ENCODE results near the gene SEL1L3. TPM values are rescaled to one million over a fixed set of nuclear protein-coding genes. Genes with fewer than 3 reads are reported as not detected.
"Not testable (repeated sequence)": the region's sequence is repeated elsewhere in the genome, so short reads cannot be mapped to it uniquely, and the experiment has no call there.

The SEL1L3 gene
- total RNA-seq, 2 experiments from 2014 or later: 88.3 to 91.3 TPM

- H3K36me3 Mint-ChIP-seq (ENCODE audit: low read depth): peaks cover 2% of the 10 kb centered on the region
- H3K9me3 Mint-ChIP-seq: no peaks in the 10 kb centered on the region
- ChIA-PET CTCF (no interaction called here), POLR2A (no interaction called here)
- no peak overlapping the region for H3K27ac Mint-ChIP-seq
- no peak overlapping the region for H3K4me3 Mint-ChIP-seq
- H3K27me3 Mint-ChIP-seq: no peaks in the 10 kb centered on the region
- DNase-seq: no peak
- peaks cover 9% of the 10 kb centered on the region for H3K4me1 Mint-ChIP-seq
These were observed 11.9 kb upstream of the SEL1L3 start for GRCh38 chr4:25874655-25875054.

- Mint-ChIP-seq H3K27ac (no peak overlapping the region), H3K9me3 (no peaks in the 10 kb centered on the region), H3K36me3 (ENCODE audit: low read depth) (peaks cover 8% of the 10 kb centered on the region), H3K27me3 (no peaks in the 10 kb centered on the region), H3K4me1 (peaks cover 9% of the 10 kb centered on the region), H3K4me3 (no peak overlapping the region)
- no peak for DNase-seq
- CTCF ChIA-PET: no interaction called here
- POLR2A ChIA-PET: no interaction called here
These were observed 10.9 kb upstream of the SEL1L3 start for GRCh38 chr4:25873632-25874129.

GRCh38 chr4:25872851-25873631 lies 10.3 kb upstream of the SEL1L3 start:
- peaks cover 8% of the 10 kb centered on the region for H3K36me3 Mint-ChIP-seq (ENCODE audit: low read depth)

GRCh38 chr4:25870081-25870480 lies 7.3 kb upstream of the SEL1L3 start:
- H3K9me3 Mint-ChIP-seq: no peaks in the 10 kb centered on the region
- no peak overlapping the region for H3K4me3 Mint-ChIP-seq
- ChIA-PET CTCF (no interaction called here), POLR2A (interaction anchor here (1.3 kb wide), 1 partner anchor 10 kb away, joined by 5 read pairs; no protein-coding TSS in a partner anchor)
- no peak for DNase-seq
- H3K27me3 Mint-ChIP-seq: no peaks in the 10 kb centered on the region
- H3K36me3 Mint-ChIP-seq (ENCODE audit: low read depth): peaks cover 8% of the 10 kb centered on the region
- peaks cover 13% of the 10 kb centered on the region for H3K4me1 Mint-ChIP-seq
- no peak overlapping the region for H3K27ac Mint-ChIP-seq

More at GRCh38 chr4:25872851-25873631, 10.3 kb upstream of the SEL1L3 start:
- no peak overlapping the region for H3K4me3 Mint-ChIP-seq
- no peak for DNase-seq
- ChIA-PET POLR2A (no interaction called here), CTCF (no interaction called here)
- H3K9me3 Mint-ChIP-seq: no peaks in the 10 kb centered on the region
- H3K4me1 Mint-ChIP-seq: peaks cover 9% of the 10 kb centered on the region
- H3K27me3 Mint-ChIP-seq: no peaks in the 10 kb centered on the region
- H3K27ac Mint-ChIP-seq: no peak overlapping the region

GRCh38 chr4:25867781-25868294 lies 5.0 kb upstream of the SEL1L3 start:
- POLR2A ChIA-PET: no interaction called here
- H3K27me3 Mint-ChIP-seq: no peaks in the 10 kb centered on the region
- H3K4me3 Mint-ChIP-seq: no peak overlapping the region
- no peak for DNase-seq
- H3K27ac Mint-ChIP-seq: no peak overlapping the region
- H3K4me1 Mint-ChIP-seq: peaks cover 14% of the 10 kb centered on the region
- CTCF ChIA-PET: no interaction called here
- peaks cover 8% of the 10 kb centered on the region for H3K36me3 Mint-ChIP-seq (ENCODE audit: low read depth)
- no peaks in the 10 kb centered on the region for H3K9me3 Mint-ChIP-seq

- DNase-seq, H3K27me3 Mint-ChIP-seq, H3K27ac Mint-ChIP-seq, H3K9me3 Mint-ChIP-seq, H3K4me3 Mint-ChIP-seq, CTCF ChIA-PET: not testable (repeated sequence)
- Mint-ChIP-seq H3K36me3 (ENCODE audit: low read depth) (peaks cover 15% of the 10 kb centered on the region), H3K4me1 (peaks cover 14% of the 10 kb centered on the region)
- POLR2A ChIA-PET: interaction anchor here (3.7 kb wide), 1 partner anchor 48 kb away, joined by 12 read pairs; the partner anchor contains the start of gene SMIM20
These were observed 3.6 kb upstream of the SEL1L3 start for GRCh38 chr4:25866401-25866800.

GRCh38 chr4:25865586-25865985 lies 2.8 kb upstream of the SEL1L3 start:
- peaks cover 13% of the 10 kb centered on the region for H3K36me3 Mint-ChIP-seq (ENCODE audit: low read depth)
- peaks cover 22% of the 10 kb centered on the region for H3K4me1 Mint-ChIP-seq
- ChIA-PET POLR2A (interaction anchor here (3.7 kb wide), 1 partner anchor 48 kb away, joined by 12 read pairs; the partner anchor contains the start of gene SMIM20), CTCF (no interaction called here)
- H3K4me3 Mint-ChIP-seq: no peak overlapping the region
- no peak for DNase-seq
- no peaks in the 10 kb centered on the region for H3K27me3 Mint-ChIP-seq
- no peaks in the 10 kb centered on the region for H3K9me3 Mint-ChIP-seq
- no peak overlapping the region for H3K27ac Mint-ChIP-seq

GRCh38 chr4:25863831-25864418 lies 1.1 kb upstream of the SEL1L3 start:
- DNase-seq: no peak
- Mint-ChIP-seq H3K4me1 (peaks cover 39% of the 10 kb centered on the region), H3K27me3 (no peaks in the 10 kb centered on the region), H3K27ac (peak overlapping the region; percentile 71), H3K36me3 (ENCODE audit: low read depth) (peaks cover 18% of the 10 kb centered on the region), H3K9me3 (no peaks in the 10 kb centered on the region), H3K4me3 (peak overlapping the region; percentile 69)
- CTCF ChIA-PET: no interaction called here
- POLR2A ChIA-PET: interaction anchor here (1.0 to 3.7 kb wide), 2 partner anchors 10 to 50 kb away, joined by 4 to 12 read pairs; partner anchors contain the start of gene SMIM20

- peaks cover 43% of the 10 kb centered on the region for H3K4me1 Mint-ChIP-seq
- ChIA-PET POLR2A (interaction anchor here (1.0 to 3.7 kb wide), 2 partner anchors 9 to 51 kb away, joined by 4 to 12 read pairs; partner anchors contain the start of gene SMIM20), CTCF (no interaction called here)
- no peak for DNase-seq
- H3K27me3 Mint-ChIP-seq: no peaks in the 10 kb centered on the region
- peak overlapping the region; percentile 71 for H3K27ac Mint-ChIP-seq
- peak overlapping the region; percentile 69 for H3K4me3 Mint-ChIP-seq
- H3K36me3 Mint-ChIP-seq (ENCODE audit: low read depth): peaks cover 17% of the 10 kb centered on the region
- H3K9me3 Mint-ChIP-seq: no peaks in the 10 kb centered on the region
These were observed 578 bp upstream of the SEL1L3 start for GRCh38 chr4:25863347-25863784.

- Mint-ChIP-seq H3K4me3 (peak overlapping the region; percentile 97), H3K4me1 (peaks cover 57% of the 10 kb centered on the region), H3K27ac (peak overlapping the region; percentile 95), H3K27me3 (no peaks in the 10 kb centered on the region), H3K36me3 (ENCODE audit: low read depth) (peaks cover 27% of the 10 kb centered on the region), H3K9me3 (no peaks in the 10 kb centered on the region)
- CTCF ChIA-PET: interaction anchor here (0.5 to 0.9 kb wide), 2 partner anchors 257 to 422 kb away, joined by 3 read pairs; no protein-coding TSS in a partner anchor
- POLR2A ChIA-PET: interaction anchor here (1.0 to 1.6 kb wide), 6 partner anchors 16 to 1000 kb away, joined by 3 to 17 read pairs (median 3); partner anchors contain the start of genes PI4K2B and SMIM20
- peak; percentile 58 for DNase-seq
These were observed 807 bp downstream of the SEL1L3 start for GRCh38 chr4:25861951-25862410.

GRCh38 chr4:25861280-25861950 lies 1.4 kb downstream of the SEL1L3 start:
- H3K27me3 Mint-ChIP-seq: no peaks in the 10 kb centered on the region
- ChIA-PET POLR2A (interaction anchor here (1.0 to 3.6 kb wide), 5 partner anchors 15 to 627 kb away, joined by 3 to 34 read pairs (median 5); partner anchors contain the start of genes PI4K2B and SMIM20), CTCF (interaction anchor here (0.5 to 0.9 kb wide), 2 partner anchors 257 to 421 kb away, joined by 3 read pairs; no protein-coding TSS in a partner anchor)
- H3K27ac Mint-ChIP-seq: peak overlapping the region; percentile 95
- H3K36me3 Mint-ChIP-seq (ENCODE audit: low read depth): peaks cover 27% of the 10 kb centered on the region
- no peak for DNase-seq
- H3K9me3 Mint-ChIP-seq: no peaks in the 10 kb centered on the region
- peaks cover 63% of the 10 kb centered on the region for H3K4me1 Mint-ChIP-seq
- peak overlapping the region; percentile 97 for H3K4me3 Mint-ChIP-seq

GRCh38 chr4:25860586-25861279 lies 2.1 kb downstream of the SEL1L3 start:
- ChIA-PET CTCF (interaction anchor here (1.4 kb wide), 1 partner anchor 18 kb away, joined by 5 read pairs; no protein-coding TSS in a partner anchor), POLR2A (interaction anchor here (1.0 to 3.6 kb wide), 7 partner anchors 11 to 1276 kb away, joined by 3 to 34 read pairs (median 3); partner anchors contain the start of genes DHX15 and SMIM20)
- Mint-ChIP-seq H3K27me3 (no peaks in the 10 kb centered on the region), H3K4me1 (peaks cover 70% of the 10 kb centered on the region), H3K27ac (peak overlapping the region; percentile 95), H3K9me3 (no peaks in the 10 kb centered on the region), H3K4me3 (peak overlapping the region; percentile 97), H3K36me3 (ENCODE audit: low read depth) (peaks cover 27% of the 10 kb centered on the region)
- no peak for DNase-seq

Data from activated CD4-positive, alpha-beta memory T cell treated with anti-CD3 and anti-CD28 coated beads, Interleukin-2, amount 10 ng/mL, durations not matched to agents 7 days and 5 days (primary cell).